Thoracic aorta (tissue), 2 donors: ENCODE results near the gene RTRAF. TPM values are rescaled to one million over a fixed set of nuclear protein-coding genes. Genes with fewer than 3 reads are reported as not detected.
A peak's percentile ranks its signal among the peaks of the same experiment; 100 is the strongest.

Experiments used
- ATAC-seq: fragments of 150-250 bp; one replicate; pipeline ENCODE4 v1.8.0; 2017; ENCODE audit warnings: low read depth; ENCODE audit not compliant: insufficient number of reproducible peaks, low FRiP score
- DNase-seq: peaks from one replicate; pipeline ENCODE4 v3.0.0-alpha.2; 2020; ENCODE audit warnings: low spot score
- H3K27ac ChIP-seq, 2 donors: fragments of 200-600 bp; sonication (generic); 1 replicate in 1 of 2; 2 replicates in 1 of 2; pipeline ENCODE4 v1.5.1; 2016; ENCODE audit warnings: mild to moderate bottlenecking in 2 of 2, moderate library complexity in 2 of 2
- H3K27me3 ChIP-seq: fragments of 200-600 bp; sonication (generic); replicated peaks from 2 replicates; pipeline ENCODE4 v1.6.0; 2016; ENCODE audit warnings: mild to moderate bottlenecking; ENCODE audit not compliant: insufficient read depth
- H3K36me3 ChIP-seq: fragments of 200-600 bp; sonication (generic); one replicate; pipeline ENCODE4 v1.5.1; 2016
- H3K4me1 ChIP-seq, 2 donors: fragments of 200-600 bp; sonication (generic); 1 replicate in 1 of 2; 2 replicates in 1 of 2; pipeline versions ENCODE4 v1.5.1 to v1.6.0; 2016; ENCODE audit warnings: low read depth in 2 of 2, mild to moderate bottlenecking in 1 of 2; ENCODE audit not compliant: control insufficient read depth in 1 of 2
- H3K4me3 ChIP-seq: fragments of 200-600 bp; sonication (generic); 2 replicates; pipeline ENCODE4 v1.5.1; 2016; ENCODE audit warnings: mild to moderate bottlenecking
- H3K9me3 ChIP-seq: fragments of 200-600 bp; sonication (generic); 2 replicates; pipeline ENCODE4 v1.5.1; 2016
- total RNA-seq, 2 donors: library from RNA; depleted of rRNA; stranded (reverse); fragments of >200 nt; gene quantifications; one replicate each; pipeline versions ENCODE4 v1.1.0 to v1.2.3, GENCODE V29; 2016
- TF ChIP-seq, protein P1 (sequence below): fragments of 200-600 bp; sonication (generic); IDR thresholded peaks from one replicate; pipeline ENCODE4 v1.5.1; 2019; ENCODE audit warnings: antibody characterized with exemption

Gene RTRAF
- total RNA-seq, 2 donors from 2014 or later, result 36.9 to 44.8 TPM

DNA sequence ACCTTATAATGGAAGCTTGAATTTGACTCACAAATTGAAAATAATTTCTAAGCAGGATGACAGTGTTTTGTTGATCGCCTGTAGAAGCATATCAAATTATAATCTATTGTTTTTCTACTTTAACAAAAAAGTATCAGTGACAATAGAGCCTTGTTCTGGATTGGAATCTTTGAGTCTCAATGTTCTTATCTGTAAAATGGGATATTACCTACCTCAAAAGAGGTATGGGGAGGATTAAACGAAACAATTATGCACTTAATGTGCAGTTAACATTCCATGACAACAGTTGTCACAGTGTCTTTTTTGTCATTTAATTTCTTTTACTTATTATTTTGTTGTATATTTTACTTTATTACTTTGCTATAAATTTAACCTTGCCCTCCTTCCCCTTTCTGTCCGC, 1.1 kb downstream of the RTRAF start:
- Histone ChIP-seq H3K4me3 (peak overlapping the region; percentile 85), H3K36me3 (peaks cover 2% of the 10 kb centered on the region), H3K27ac (peak overlapping the region in 1 of 2 donors; percentile 72), H3K27me3 (no peaks in the 10 kb centered on the region), H3K4me1 (peaks cover 0 to 21% of the 10 kb centered on the region in 2 donors), H3K9me3 (no peaks in the 10 kb centered on the region)
- TF ChIP-seq, protein P1, sequence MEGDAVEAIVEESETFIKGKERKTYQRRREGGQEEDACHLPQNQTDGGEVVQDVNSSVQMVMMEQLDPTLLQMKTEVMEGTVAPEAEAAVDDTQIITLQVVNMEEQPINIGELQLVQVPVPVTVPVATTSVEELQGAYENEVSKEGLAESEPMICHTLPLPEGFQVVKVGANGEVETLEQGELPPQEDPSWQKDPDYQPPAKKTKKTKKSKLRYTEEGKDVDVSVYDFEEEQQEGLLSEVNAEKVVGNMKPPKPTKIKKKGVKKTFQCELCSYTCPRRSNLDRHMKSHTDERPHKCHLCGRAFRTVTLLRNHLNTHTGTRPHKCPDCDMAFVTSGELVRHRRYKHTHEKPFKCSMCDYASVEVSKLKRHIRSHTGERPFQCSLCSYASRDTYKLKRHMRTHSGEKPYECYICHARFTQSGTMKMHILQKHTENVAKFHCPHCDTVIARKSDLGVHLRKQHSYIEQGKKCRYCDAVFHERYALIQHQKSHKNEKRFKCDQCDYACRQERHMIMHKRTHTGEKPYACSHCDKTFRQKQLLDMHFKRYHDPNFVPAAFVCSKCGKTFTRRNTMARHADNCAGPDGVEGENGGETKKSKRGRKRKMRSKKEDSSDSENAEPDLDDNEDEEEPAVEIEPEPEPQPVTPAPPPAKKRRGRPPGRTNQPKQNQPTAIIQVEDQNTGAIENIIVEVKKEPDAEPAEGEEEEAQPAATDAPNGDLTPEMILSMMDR, result no peak
- no peak for DNase-seq
- no peak for ATAC-seq

DNA sequence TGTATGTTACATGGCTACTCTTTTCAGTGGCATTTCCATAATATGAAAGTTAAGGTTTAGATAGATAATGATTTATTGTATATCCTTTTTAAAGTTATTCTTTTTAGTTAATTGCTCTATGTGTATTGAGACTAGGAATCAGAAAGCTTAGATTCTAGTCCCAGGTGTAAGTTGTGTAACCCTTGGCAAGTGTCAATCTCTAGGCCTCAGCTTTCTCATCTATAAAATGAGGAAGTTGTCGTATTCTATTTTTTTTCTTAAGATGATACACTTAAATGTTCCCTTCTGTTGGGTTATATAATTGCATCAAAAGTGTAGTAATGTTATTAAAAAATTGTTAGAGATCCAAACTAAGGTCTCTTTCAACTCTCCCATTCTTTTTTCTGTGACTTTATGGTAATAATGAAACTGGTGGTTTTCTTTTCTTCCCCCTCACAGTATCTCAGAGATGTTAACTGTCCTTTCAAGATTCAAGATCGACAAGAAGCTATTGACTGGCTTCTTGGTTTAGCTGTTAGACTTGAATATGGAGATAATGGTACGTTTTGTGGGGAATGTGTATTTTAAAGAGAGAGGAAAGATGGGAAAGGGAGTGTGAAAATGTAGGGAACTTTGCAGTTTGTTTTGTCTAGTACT, 4.1 kb downstream of the RTRAF start:
- Histone ChIP-seq H3K36me3 (peaks cover 2% of the 10 kb centered on the region), H3K4me1 (peaks cover 0 to 21% of the 10 kb centered on the region in 2 donors), H3K27ac (no peak overlapping the region), H3K9me3 (no peaks in the 10 kb centered on the region), H3K4me3 (no peak overlapping the region), H3K27me3 (no peaks in the 10 kb centered on the region)
- TF ChIP-seq, protein P1, result no peak
- DNase-seq, result no peak
- no peak for ATAC-seq

DNA sequence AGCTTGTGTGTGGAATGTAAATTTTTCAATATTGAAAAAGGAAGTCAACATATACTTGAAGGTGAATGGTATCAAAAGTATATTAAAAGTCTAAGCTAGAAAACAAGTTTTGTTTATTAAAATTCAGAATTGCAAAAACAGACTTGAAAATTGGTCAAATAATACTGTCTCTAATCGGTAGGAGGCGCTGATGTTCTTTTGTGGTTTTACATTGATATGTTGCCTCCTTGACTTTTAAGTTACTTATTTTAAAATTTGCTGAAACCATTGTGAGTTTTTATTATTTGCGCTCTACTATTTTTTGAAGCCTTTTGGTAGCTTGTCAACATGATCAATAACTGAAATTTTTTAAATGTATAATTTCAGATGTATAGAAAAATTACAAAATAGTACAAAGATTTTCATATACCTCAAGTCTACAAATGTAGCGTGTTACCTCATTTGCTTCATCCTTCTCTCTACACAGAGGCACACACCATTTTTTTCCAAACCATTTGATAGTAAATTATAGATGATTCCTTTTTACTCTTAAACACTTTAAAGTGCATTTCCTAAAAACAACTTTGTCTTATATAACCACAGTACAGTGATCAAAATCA, 6.9 kb downstream of the RTRAF start:
- Histone ChIP-seq H3K4me3 (no peak overlapping the region), H3K9me3 (no peaks in the 10 kb centered on the region), H3K27ac (no peak overlapping the region), H3K36me3 (peaks cover 4% of the 10 kb centered on the region), H3K4me1 (peaks cover 0 to 7% of the 10 kb centered on the region in 2 donors), H3K27me3 (no peaks in the 10 kb centered on the region)
- ATAC-seq, result no peak
- TF ChIP-seq, protein P1, result peak; percentile 71
- DNase-seq, result no peak

DNA sequence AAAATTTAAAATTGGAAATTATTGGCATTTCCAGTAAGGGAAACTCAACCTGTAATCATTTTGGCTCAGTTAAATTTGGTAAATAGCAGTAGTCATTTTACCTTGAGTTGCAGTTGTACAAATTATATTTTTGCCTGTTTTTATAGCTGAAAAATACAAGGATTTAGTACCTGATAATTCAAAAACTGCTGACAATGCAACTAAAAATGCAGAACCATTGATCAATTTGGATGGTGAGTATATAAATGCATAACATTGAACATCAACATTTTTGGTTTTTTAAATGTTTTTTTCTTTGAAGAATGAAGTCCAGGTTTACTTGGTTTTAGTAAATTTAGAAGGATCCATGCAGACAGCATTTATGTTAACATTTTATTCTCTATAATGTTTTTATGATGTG, 9.0 kb downstream of the RTRAF start:
- H3K4me3 ChIP-seq, result no peak overlapping the region
- no peaks in the 10 kb centered on the region for H3K27me3 ChIP-seq
- DNase-seq (no peak), ATAC-seq (no peak)
- no peaks in the 10 kb centered on the region for H3K9me3 ChIP-seq
- no peak overlapping the region for H3K27ac ChIP-seq
- peaks cover 5 to 9% of the 10 kb centered on the region in 2 donors for H3K4me1 ChIP-seq
- TF ChIP-seq, protein P1, result no peak
- peaks cover 11% of the 10 kb centered on the region for H3K36me3 ChIP-seq

DNA sequence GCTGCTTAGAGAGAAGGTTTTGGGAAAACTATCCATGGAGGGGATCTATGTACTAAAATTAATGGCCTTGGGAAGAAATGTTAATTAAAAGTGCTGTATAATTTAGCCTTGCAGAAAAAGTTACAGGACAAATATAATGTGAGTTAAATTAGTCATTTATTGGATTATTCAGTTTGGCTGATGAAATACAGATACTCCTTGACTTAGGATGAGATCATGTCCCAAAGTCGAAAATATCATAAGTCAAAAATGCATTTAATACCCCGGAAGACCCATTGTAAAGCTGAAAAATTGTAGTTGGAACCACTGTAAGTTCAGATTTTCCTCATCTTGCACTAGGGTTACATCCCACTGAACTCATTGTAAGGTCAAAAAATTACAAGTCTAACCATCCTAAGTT, 9.7 kb downstream of the RTRAF start:
- H3K4me1 ChIP-seq, result peaks cover 5 to 16% of the 10 kb centered on the region in 2 donors

More for the DNA sequence above, 9.7 kb downstream of the RTRAF start:
- no peak overlapping the region for H3K27ac ChIP-seq
- DNase-seq, result no peak
- TF ChIP-seq, protein P1, result no peak
- H3K9me3 ChIP-seq, result no peaks in the 10 kb centered on the region
- peaks cover 11% of the 10 kb centered on the region for H3K36me3 ChIP-seq
- no peaks in the 10 kb centered on the region for H3K27me3 ChIP-seq
- ATAC-seq, result no peak
- H3K4me3 ChIP-seq, result no peak overlapping the region
